ENCODE measurements around the gene SLC24A2.

- TF ChIP-seq CTCF (conservative IDR thresholded peaks at IDR 0.05 in 1 of 2, IDR thresholded peaks at IDR 0.05 in 1 of 2; ENCODE audit: low read depth in 1 of 2, low read length in 2 of 2) = no peak
- no peak for TF ChIP-seq EZH2 (IDR thresholded peaks at IDR 0.05; ENCODE audit: low read length, missing control alignments)
These were observed 42.6 kb downstream of the SLC24A2 start for GRCh38 chr9:19746223-19746622.

All from fibroblast of lung (primary cell).